Dendritic cell treated with granulocyte-macrophage colony-stimulating factor and Interleukin-4, amounts not matched to agents 40 ng/mL and 50 ng/mL, for 4 days (primary cell): ENCODE measurements around the gene TMEM175.

ENCODE experiments used
- H3K27ac Mint-ChIP-seq: one replicate; pipeline ENCODE4 v1.8.0; 2022; ENCODE audit warnings: mild to moderate bottlenecking, mixed read lengths
- H3K27me3 Mint-ChIP-seq: one replicate; pipeline ENCODE4 v1.8.0; 2022; ENCODE audit warnings: mild to moderate bottlenecking, mixed read lengths
- H3K36me3 Mint-ChIP-seq: one replicate; pipeline ENCODE4 v1.8.0; 2022; ENCODE audit warnings: low read depth, mixed read lengths
- H3K4me1 Mint-ChIP-seq: one replicate; pipeline ENCODE4 v1.8.0; 2022; ENCODE audit warnings: low read depth, mixed read lengths
- H3K4me3 Mint-ChIP-seq: one replicate; pipeline ENCODE4 v1.8.0; 2022; ENCODE audit warnings: mild to moderate bottlenecking, moderate library complexity, mixed read lengths
- H3K9me3 Mint-ChIP-seq: one replicate; pipeline ENCODE4 v1.8.0; 2022; ENCODE audit warnings: mixed read lengths
- intact Hi-C: fragments of 100-400 bp; cut with micrococcal nuclease; formaldehyde crosslinking; loops from one replicate; pipeline ENCODE4 v1.15.0; 2022

The TMEM175 gene, protein sequence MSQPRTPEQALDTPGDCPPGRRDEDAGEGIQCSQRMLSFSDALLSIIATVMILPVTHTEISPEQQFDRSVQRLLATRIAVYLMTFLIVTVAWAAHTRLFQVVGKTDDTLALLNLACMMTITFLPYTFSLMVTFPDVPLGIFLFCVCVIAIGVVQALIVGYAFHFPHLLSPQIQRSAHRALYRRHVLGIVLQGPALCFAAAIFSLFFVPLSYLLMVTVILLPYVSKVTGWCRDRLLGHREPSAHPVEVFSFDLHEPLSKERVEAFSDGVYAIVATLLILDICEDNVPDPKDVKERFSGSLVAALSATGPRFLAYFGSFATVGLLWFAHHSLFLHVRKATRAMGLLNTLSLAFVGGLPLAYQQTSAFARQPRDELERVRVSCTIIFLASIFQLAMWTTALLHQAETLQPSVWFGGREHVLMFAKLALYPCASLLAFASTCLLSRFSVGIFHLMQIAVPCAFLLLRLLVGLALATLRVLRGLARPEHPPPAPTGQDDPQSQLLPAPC

DNA sequence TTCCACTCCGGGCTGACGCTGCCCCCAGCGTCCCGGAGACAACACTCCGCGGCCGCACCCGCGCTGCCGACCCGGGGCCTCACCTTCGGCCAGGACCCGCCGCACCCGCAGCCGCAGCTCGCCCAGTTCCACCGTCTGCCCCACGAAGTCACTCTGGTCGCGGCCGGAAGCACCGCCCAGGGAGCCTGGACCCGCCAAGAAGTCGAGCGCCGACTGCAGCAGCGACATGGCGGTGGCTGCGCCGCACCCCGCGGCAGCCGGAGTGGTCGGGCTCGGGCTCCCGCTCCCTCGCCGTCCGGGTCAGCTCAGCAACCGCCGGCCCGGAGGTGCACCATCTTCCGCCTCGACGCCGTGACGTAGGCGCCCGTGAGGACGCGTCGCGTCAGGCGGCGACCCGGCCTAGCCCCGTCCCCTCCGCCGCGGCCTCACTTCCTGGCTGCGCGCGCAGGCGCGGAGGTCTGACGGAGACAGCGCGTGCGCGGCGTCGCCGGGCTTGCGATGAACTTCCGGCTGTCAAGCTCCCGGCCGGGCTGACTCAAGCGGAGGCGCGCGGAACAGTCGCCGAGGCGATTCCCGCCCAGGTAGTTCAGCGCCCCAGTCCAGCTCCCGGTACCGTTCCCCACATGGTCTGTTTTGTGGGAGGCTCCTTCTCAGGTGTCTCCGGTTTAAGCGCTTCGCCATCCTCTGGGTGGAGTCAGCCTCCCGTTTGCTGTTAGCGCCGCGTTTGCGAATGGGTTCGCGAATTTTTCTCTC, at the start of gene TMEM175, which contains the start of gene GAK:
TSS of gene TMEM175 (plus strand) at position 501 of the 753 bp plus-strand sequence. CDS start 15,280 bp downstream, outside the sequence.
TSS of gene GAK (minus strand) at position 357 of the 753 bp plus-strand sequence. CDS start at position 228, 129 bp downstream.
- Mint-ChIP-seq H3K27ac (peak within 1 kb of the TSS; percentile 97), H3K4me3 (peak within 1 kb of the TSS; percentile 97), H3K9me3 (no peaks in the 10 kb centered on the region), H3K27me3 (no peaks in the 10 kb centered on the region), H3K4me1 (peaks cover 68% of the 10 kb centered on the region), H3K36me3 (peaks cover 32% of the 10 kb centered on the region)
- intact Hi-C loops: loop anchor here (5.0 kb wide), 1 partner anchor 55 kb away; the partner anchor contains the start of gene IDUA

DNA sequence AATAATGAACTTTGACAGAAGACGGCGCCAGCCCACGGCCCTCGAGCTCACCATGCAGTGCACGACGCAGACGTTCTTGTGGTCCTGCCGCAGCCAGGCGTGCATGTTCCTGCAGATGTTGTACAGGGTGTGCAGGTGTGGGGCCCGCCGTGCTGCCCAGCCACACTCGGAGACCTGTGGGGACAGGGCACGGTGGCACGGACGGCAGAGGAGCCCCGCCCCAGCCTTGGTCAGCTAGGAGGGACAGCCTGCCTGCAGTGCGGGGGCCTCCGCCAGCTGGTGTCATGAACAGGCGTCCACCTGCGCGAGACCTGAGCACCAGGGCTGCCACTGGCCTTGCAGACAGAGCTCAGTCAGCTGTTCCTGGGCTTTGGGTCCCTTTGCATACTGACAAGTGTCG, 49.6 kb upstream of the TMEM175 start:
- Mint-ChIP-seq H3K4me3 (no peak overlapping the region), H3K36me3 (peaks cover 100% of the 10 kb centered on the region), H3K9me3 (no peaks in the 10 kb centered on the region), H3K27ac (no peak overlapping the region), H3K4me1 (no peaks in the 10 kb centered on the region), H3K27me3 (no peaks in the 10 kb centered on the region)
- intact Hi-C loops: no loop called here

DNA sequence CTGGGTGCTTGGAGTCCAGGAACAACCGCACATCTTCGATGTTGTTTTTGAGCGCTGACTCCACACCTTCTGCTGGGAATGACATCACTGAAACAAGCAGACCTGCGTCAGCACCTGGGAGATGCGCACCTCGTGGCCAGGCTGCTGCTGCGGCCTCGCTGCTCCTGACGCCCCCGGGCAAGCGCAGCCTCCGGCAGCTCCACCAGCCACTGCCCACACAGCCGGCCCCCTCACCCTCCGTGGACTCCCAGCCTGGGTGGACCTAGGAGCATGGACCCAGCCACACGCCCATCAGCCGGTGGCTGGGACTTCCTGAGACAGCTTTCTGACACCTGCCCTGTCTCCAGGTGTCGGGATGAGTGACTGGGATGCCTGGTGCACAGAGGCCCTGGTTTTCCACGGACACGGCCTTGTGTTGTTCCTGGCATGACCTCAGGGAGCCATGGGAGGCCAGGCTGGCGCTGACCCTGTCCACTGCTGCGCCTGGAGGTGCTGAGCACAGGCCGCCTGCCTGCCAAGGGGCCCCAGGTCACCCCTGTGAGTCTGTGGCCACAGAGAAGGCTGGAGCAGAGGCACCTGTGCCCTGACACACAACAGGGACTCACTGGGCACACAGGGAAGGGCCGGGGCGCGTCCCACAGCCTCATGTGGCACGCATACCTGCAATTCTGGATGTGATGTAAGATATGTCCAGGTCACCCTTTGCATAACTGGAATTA, 48.7 kb upstream of the TMEM175 start:
- H3K4me3 Mint-ChIP-seq: no peak overlapping the region
- intact Hi-C loops: no loop called here
- H3K36me3 Mint-ChIP-seq: peaks cover 100% of the 10 kb centered on the region
- H3K27me3 Mint-ChIP-seq: no peaks in the 10 kb centered on the region
- H3K9me3 Mint-ChIP-seq: no peaks in the 10 kb centered on the region
- no peaks in the 10 kb centered on the region for H3K4me1 Mint-ChIP-seq
- no peak overlapping the region for H3K27ac Mint-ChIP-seq

DNA sequence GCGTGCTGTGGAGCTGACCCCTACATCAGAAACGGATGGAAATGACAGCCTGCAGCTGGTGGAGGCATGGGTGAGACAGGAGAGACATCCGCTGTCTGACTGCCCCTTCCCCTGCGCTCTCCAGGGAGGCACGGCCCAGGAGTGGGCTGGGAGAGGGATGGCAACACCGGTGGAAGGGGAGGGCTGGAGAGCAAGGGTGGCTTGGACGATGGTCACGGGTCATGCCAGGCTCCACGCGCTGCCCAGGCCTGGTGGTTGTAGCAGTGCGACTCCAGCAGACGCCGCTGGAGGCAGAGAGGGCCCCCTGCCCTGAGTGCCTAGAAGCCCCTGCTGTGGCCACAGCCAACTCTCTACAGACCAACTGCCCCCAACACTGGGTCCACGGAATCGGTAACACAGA, 48.0 kb upstream of the TMEM175 start:
- H3K4me1 Mint-ChIP-seq: no peaks in the 10 kb centered on the region
- intact Hi-C loops: no loop called here
- H3K9me3 Mint-ChIP-seq: no peaks in the 10 kb centered on the region
- H3K36me3 Mint-ChIP-seq: peaks cover 100% of the 10 kb centered on the region
- no peak overlapping the region for H3K4me3 Mint-ChIP-seq
- H3K27me3 Mint-ChIP-seq: no peaks in the 10 kb centered on the region
- H3K27ac Mint-ChIP-seq: no peak overlapping the region

DNA sequence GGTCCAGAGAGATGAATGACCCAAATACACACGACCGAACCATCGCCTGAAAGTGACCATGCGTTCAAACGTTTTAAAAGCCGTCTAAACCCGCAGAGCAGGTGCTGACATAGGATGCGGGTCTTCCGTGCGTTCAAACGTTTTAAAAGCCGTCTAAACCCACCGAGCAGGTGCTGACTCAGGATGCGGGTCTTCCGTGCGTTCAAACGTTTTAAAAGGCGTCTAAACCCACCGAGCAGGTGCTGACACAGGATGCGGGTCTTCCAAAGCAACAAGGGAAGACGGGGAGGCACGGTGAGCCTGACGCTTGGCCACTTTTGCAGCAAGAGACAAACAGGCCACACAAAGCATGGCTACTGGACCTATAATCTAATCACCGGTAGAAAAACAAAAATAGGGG, 47.4 kb upstream of the TMEM175 start:
- Mint-ChIP-seq H3K36me3 (peaks cover 100% of the 10 kb centered on the region), H3K27ac (no peak overlapping the region), H3K9me3 (no peaks in the 10 kb centered on the region), H3K4me3 (no peak overlapping the region), H3K4me1 (no peaks in the 10 kb centered on the region), H3K27me3 (no peaks in the 10 kb centered on the region)
- intact Hi-C loops: no loop called here

DNA sequence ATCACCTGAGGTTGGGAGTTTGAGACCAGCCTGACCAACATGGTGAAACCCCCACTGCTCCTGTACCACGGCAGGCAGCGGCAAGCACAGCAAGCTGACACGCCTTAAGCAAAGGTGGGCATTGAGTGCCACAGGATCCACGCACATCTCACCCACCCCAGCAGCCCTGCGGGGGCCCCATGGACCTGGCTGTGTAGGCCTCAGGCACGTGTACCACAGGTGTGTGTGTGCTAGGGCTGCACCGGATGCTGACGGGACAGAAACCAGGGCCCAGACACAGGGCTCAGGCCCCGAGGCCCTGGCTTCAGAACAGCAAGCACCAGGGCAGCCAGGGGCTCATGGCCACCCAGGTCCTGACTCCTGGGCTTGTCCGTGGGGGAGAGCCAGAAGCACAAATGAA, 46.9 kb upstream of the TMEM175 start:
- H3K4me1 Mint-ChIP-seq: no peaks in the 10 kb centered on the region
- no peaks in the 10 kb centered on the region for H3K9me3 Mint-ChIP-seq
- H3K4me3 Mint-ChIP-seq: no peak overlapping the region
- H3K27me3 Mint-ChIP-seq: no peaks in the 10 kb centered on the region
- H3K27ac Mint-ChIP-seq: no peak overlapping the region
- intact Hi-C loops: no loop called here
- peaks cover 100% of the 10 kb centered on the region for H3K36me3 Mint-ChIP-seq

DNA sequence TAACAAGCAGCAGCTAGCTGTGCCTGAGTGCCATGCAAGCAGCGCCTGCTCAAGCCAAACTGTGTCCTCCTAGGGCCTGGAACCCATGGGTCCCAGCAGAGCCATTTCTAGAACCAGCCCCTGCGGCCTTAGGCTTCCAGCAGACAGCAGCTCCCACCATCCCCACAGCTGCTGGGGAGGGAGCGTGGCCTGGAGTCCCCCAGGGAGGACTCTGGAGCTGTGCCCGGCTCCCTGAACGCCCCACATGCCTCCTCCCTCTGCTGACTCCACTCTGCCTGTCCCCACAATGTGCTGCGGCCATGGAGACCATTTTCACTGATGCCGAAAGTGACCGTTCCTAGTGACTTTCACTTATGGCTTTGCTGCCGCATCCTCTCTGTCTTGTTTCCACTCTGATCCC, 46.0 kb upstream of the TMEM175 start:
- Mint-ChIP-seq H3K4me1 (no peaks in the 10 kb centered on the region), H3K27ac (no peak overlapping the region), H3K4me3 (no peak overlapping the region), H3K9me3 (no peaks in the 10 kb centered on the region), H3K36me3 (peaks cover 100% of the 10 kb centered on the region), H3K27me3 (no peaks in the 10 kb centered on the region)
- intact Hi-C loops: no loop called here

DNA sequence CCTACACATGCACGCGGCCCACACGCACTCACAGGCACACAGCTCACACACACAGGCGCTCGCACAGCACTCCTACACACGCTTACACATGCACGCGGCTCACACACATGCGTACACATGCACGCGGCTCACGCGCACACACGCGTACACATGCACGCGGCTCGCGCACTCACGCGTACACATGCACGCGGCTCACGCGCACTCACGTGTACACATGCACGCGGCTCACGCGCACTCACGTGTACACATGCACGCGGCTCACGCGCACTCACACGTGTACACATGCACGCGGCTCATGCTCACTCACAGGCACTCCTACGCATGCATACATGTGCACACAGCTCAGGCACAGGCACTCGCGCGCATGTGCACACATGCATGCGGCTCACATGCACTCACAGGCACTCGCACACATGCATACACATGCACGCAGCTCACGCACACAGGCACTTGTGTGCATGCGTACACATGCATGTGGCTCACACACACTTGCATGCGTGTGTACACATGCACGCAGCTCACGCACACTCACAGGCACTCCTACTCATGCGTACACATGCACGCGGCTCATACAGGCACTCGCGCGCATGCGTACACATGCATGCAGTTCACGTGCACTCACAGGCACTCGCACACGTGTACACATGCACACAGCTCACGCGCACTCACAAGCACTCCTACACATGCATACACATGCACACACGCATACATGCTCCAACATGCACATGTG, 45.1 kb upstream of the TMEM175 start:
- intact Hi-C loops: no loop called here
- Mint-ChIP-seq H3K9me3 (no peaks in the 10 kb centered on the region), H3K36me3 (peaks cover 100% of the 10 kb centered on the region), H3K27ac (no peak overlapping the region), H3K4me1 (no peaks in the 10 kb centered on the region), H3K27me3 (no peaks in the 10 kb centered on the region), H3K4me3 (no peak overlapping the region)

DNA sequence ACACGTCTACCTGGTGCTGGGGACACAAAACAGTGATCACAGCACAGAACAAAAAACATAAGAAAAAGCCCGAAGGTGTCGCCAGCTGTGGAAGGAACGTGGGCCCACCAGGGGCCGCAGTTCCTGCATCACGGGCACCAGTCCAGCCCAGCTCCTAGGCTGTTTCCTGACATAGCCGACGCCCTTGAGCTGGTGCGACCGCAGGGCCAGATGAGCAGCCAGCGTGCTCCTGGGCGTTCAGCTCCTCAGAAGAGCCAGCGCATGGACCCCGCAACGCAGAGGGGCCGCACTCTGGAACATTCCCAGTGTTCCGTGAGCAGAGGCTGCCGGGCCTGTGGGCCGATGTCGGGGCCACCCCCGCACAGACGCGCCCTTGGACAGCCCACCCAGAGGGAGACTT, 44.2 kb upstream of the TMEM175 start:
- H3K27ac Mint-ChIP-seq: no peak overlapping the region
- no peaks in the 10 kb centered on the region for H3K4me1 Mint-ChIP-seq
- H3K27me3 Mint-ChIP-seq: no peaks in the 10 kb centered on the region
- H3K9me3 Mint-ChIP-seq: no peaks in the 10 kb centered on the region
- H3K36me3 Mint-ChIP-seq: peaks cover 100% of the 10 kb centered on the region
- intact Hi-C loops: no loop called here
- no peak overlapping the region for H3K4me3 Mint-ChIP-seq

DNA sequence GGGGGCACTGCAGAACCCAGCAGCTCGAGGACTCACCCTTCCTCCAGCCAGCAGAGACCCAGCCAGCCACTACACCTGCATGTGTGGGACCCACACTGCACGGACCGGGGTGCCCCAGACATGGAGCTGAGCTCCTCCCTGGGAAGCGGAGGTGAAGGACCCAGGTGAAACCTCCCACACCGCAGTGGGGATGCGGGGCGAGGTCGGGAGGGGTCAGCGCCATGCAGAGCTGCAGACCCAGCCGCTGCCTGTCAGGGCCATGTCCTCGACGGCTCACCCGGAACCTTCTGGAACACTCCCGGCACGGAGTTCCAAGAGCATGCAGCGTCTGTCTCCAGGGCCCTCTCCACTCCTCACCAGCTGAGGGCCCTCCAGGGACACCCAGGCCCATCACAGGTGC, 42.7 kb upstream of the TMEM175 start:
- no peaks in the 10 kb centered on the region for H3K4me1 Mint-ChIP-seq
- no peaks in the 10 kb centered on the region for H3K27me3 Mint-ChIP-seq
- intact Hi-C loops: no loop called here
- no peaks in the 10 kb centered on the region for H3K9me3 Mint-ChIP-seq
- H3K27ac Mint-ChIP-seq: no peak overlapping the region
- H3K36me3 Mint-ChIP-seq: peaks cover 100% of the 10 kb centered on the region
- no peak overlapping the region for H3K4me3 Mint-ChIP-seq

DNA sequence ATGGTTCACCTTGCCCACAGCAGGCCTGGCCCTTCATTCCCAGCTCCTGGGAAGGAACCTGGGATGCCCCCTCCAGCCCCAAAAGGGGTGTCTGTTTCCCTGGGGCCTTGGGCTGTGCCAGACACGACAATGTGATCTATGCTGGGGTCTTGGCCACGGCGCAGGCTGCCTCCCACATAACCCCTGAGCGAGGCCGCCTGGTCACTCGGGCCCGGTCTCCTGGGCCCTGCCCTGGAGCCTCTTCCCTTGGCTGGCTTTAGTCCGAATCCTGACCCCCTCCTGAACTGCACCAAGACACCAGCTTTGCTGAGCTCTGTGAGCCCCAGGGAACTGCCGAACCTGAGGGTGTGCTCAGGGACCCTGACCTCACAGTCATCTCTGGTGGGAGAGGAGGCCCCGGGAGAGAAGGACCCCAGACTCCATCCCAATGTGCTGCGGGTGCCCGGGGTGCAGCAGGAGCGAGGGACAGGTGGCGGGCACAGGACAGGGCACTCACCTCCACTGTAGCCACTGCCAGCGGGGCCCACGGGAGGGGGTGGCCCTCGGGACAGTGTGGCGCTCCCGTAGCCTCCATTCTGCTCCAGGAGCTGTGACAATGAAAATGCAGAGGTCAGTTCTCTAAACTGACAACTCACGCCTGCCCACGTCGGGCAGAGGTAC, 42.1 kb upstream of the TMEM175 start:
- Mint-ChIP-seq H3K27me3 (no peaks in the 10 kb centered on the region), H3K4me3 (no peak overlapping the region), H3K36me3 (peaks cover 100% of the 10 kb centered on the region), H3K9me3 (no peaks in the 10 kb centered on the region), H3K4me1 (no peaks in the 10 kb centered on the region), H3K27ac (no peak overlapping the region)
- intact Hi-C loops: no loop called here

DNA sequence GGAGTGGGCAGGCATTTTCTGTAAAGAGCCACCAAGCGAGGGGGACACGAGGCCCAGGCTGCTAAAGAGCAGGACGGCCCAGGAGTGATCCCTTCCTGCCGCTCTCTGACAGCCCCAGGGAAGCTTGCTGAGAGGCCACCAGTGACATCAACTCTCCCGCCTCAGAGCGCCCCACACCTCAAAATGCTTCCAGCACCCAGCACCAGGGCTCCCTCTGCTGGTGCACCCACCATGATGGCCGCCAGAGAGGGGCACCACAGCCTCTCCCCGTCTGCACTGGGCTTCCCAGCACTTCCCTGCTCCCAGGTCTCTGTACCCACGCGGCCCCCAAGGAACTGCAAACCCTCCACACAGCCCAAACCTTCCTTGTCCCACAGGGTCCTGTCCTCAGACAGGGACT, 40.5 kb upstream of the TMEM175 start:
- Mint-ChIP-seq H3K27me3 (no peaks in the 10 kb centered on the region), H3K27ac (no peak overlapping the region), H3K4me3 (no peak overlapping the region), H3K9me3 (no peaks in the 10 kb centered on the region), H3K4me1 (no peaks in the 10 kb centered on the region), H3K36me3 (peaks cover 100% of the 10 kb centered on the region)
- intact Hi-C loops: no loop called here

DNA sequence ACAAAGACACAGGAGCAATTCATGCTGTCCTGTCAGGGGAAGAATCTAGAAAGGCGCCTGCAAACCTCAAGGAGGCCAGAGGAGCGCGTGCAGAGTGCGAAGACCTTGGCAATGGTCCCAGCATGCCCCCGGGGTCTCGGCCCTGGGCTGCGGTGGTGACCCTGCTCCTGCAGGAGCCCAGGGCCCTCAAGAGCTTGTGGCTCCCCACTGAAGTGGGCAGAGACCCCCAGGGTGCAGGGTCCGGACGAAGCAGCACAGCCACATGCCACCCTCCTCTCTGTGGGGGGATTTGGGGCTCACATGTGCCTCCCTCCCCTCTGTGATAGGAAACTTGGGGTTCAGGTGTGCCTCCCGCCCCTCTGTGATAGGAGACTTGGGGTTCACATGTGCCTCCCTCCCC, 39.5 kb upstream of the TMEM175 start:
- intact Hi-C loops: no loop called here
- Mint-ChIP-seq H3K27ac (no peak overlapping the region), H3K27me3 (no peaks in the 10 kb centered on the region), H3K4me3 (no peak overlapping the region), H3K36me3 (peaks cover 100% of the 10 kb centered on the region), H3K9me3 (no peaks in the 10 kb centered on the region), H3K4me1 (no peaks in the 10 kb centered on the region)
